ENCODE results near the gene ADGRG6.

- TF ChIP-seq CTCF (IDR thresholded peaks at IDR 0.05), result no peak
- TF ChIP-seq POLR2A (IDR thresholded peaks at IDR 0.05), result no peak
Measured at GRCh38 chr6:142443532-142443931, 141.7 kb downstream of the ADGRG6 start.
